ENCODE results near the gene FGF9. TPM values are rescaled to one million over a fixed set of nuclear protein-coding genes. Genes with fewer than 3 reads are reported as not detected.

The FGF9 gene
- total and polyA plus RNA-seq, 2 experiments from 2014 or later, result 0.65 to 0.75 TPM

- TF ChIP-seq EZH2phosphoT487 (IDR thresholded peaks at IDR 0.05; ENCODE audit: insufficient read depth, low read depth), result 0 out of 2 replicates have a peak, but pooled peaks have one; percentile 46
- no peak for TF ChIP-seq EZH2 (IDR thresholded peaks at IDR 0.05; ENCODE audit: insufficient read depth, poor library complexity, severe bottlenecking)
- H3K27me3 ChIP-seq (replicated peaks; ENCODE audit: insufficient read depth), result peaks cover 71% of the 10 kb centered on the region
- peak overlapping the region; percentile 44; the same call in 1 of the 2 replicates for H3K4me3 ChIP-seq
- H4K20me1 ChIP-seq (ENCODE audit: insufficient read depth), result no peaks in the 10 kb centered on the region
- H3K4me1 ChIP-seq (ENCODE audit: insufficient read depth), result no peaks in the 10 kb centered on the region
- in situ Hi-C loops (cut with MboI), result no loop called here
- peak; percentile 25 for DNase-seq
- H3K9me2 ChIP-seq (ENCODE audit: insufficient read depth), result no peaks in the 10 kb centered on the region
- WGBS, 2 experiments (ENCODE audit: low coverage in 1 of 2, low lambda C conversion rate in 2 of 2, missing lambda C conversion rate in 2 of 2), result 8 to 12% methylated on average over 23 to 34 of the region's 62 CpGs
- H3K4me2 ChIP-seq (ENCODE audit: unreplicated experiment), result no peak overlapping the region
- H2AFZ ChIP-seq, result no peak overlapping the region
- H3K79me2 ChIP-seq (ENCODE audit: insufficient read depth), result no peaks in the 10 kb centered on the region
- no peaks in the 10 kb centered on the region for H3K36me3 ChIP-seq (ENCODE audit: low read depth)
- 0 out of 2 replicates have a peak, but pooled peaks cover 7% of the 10 kb centered on the region for H3F3A ChIP-seq (ENCODE audit: insufficient read depth)
- no peak overlapping the region for H3K9ac ChIP-seq
- H3K27ac ChIP-seq, result no peak overlapping the region
- no peaks in the 10 kb centered on the region for H3K9me3 ChIP-seq (ENCODE audit: low read depth)
Observed at GRCh38 chr13:21675095-21675991, 4.5 kb downstream of the FGF9 start.

- H3K4me2 ChIP-seq (ENCODE audit: unreplicated experiment), result no peak overlapping the region
- no peak overlapping the region for H3K4me3 ChIP-seq
- no peaks in the 10 kb centered on the region for H4K20me1 ChIP-seq (ENCODE audit: insufficient read depth)
- 94 to 95% methylated on average over 6 of the region's 6 CpGs for WGBS, 2 experiments (ENCODE audit: low coverage in 1 of 2, low lambda C conversion rate in 2 of 2, missing lambda C conversion rate in 2 of 2)
- H3K4me1 ChIP-seq (ENCODE audit: insufficient read depth), result no peaks in the 10 kb centered on the region
- no peak overlapping the region for H2AFZ ChIP-seq
- H3K36me3 ChIP-seq (ENCODE audit: low read depth), result no peaks in the 10 kb centered on the region
- no peaks in the 10 kb centered on the region for H3K79me2 ChIP-seq (ENCODE audit: insufficient read depth)
- in situ Hi-C loops (cut with MboI), result no loop called here
- no peaks in the 10 kb centered on the region for H3K9me2 ChIP-seq (ENCODE audit: insufficient read depth)
- TF ChIP-seq EZH2phosphoT487 (IDR thresholded peaks at IDR 0.05; ENCODE audit: insufficient read depth, low read depth) (no peak), EZH2 (IDR thresholded peaks at IDR 0.05; ENCODE audit: insufficient read depth, poor library complexity, severe bottlenecking) (no peak)
- H3K9me3 ChIP-seq (ENCODE audit: low read depth), result no peaks in the 10 kb centered on the region
- 0 out of 2 replicates have a peak, but pooled peaks cover 2% of the 10 kb centered on the region for H3F3A ChIP-seq (ENCODE audit: insufficient read depth)
- H3K27me3 ChIP-seq (replicated peaks; ENCODE audit: insufficient read depth), result peaks cover 78% of the 10 kb centered on the region
- no peak overlapping the region for H3K27ac ChIP-seq
- no peak for DNase-seq
- no peak overlapping the region for H3K9ac ChIP-seq
Observed at GRCh38 chr13:21676611-21677021, 5.7 kb downstream of the FGF9 start.

- 89 to 90% methylated on average over 3 of the region's 3 CpGs for WGBS, 2 experiments (ENCODE audit: low coverage in 1 of 2, low lambda C conversion rate in 2 of 2, missing lambda C conversion rate in 2 of 2)
- Histone ChIP-seq H3F3A (ENCODE audit: insufficient read depth) (0 out of 2 replicates have a peak, but pooled peaks cover 2% of the 10 kb centered on the region), H3K27me3 (replicated peaks; ENCODE audit: insufficient read depth) (peaks cover 73% of the 10 kb centered on the region), H3K36me3 (ENCODE audit: low read depth) (no peaks in the 10 kb centered on the region), H3K9ac (no peak overlapping the region), H3K4me1 (ENCODE audit: insufficient read depth) (no peaks in the 10 kb centered on the region), H3K9me2 (ENCODE audit: insufficient read depth) (no peaks in the 10 kb centered on the region), H2AFZ (no peak overlapping the region), H3K4me2 (ENCODE audit: unreplicated experiment) (no peak overlapping the region), H4K20me1 (ENCODE audit: insufficient read depth) (no peaks in the 10 kb centered on the region), H3K79me2 (ENCODE audit: insufficient read depth) (no peaks in the 10 kb centered on the region), H3K27ac (no peak overlapping the region), H3K9me3 (ENCODE audit: low read depth) (no peaks in the 10 kb centered on the region), H3K4me3 (no peak overlapping the region)
- TF ChIP-seq EZH2 (IDR thresholded peaks at IDR 0.05; ENCODE audit: insufficient read depth, poor library complexity, severe bottlenecking) (no peak), EZH2phosphoT487 (IDR thresholded peaks at IDR 0.05; ENCODE audit: insufficient read depth, low read depth) (no peak)
- no peak for DNase-seq
- in situ Hi-C loops (cut with MboI), result no loop called here
Observed at GRCh38 chr13:21677075-21677623, 6.3 kb downstream of the FGF9 start.

DNA sequence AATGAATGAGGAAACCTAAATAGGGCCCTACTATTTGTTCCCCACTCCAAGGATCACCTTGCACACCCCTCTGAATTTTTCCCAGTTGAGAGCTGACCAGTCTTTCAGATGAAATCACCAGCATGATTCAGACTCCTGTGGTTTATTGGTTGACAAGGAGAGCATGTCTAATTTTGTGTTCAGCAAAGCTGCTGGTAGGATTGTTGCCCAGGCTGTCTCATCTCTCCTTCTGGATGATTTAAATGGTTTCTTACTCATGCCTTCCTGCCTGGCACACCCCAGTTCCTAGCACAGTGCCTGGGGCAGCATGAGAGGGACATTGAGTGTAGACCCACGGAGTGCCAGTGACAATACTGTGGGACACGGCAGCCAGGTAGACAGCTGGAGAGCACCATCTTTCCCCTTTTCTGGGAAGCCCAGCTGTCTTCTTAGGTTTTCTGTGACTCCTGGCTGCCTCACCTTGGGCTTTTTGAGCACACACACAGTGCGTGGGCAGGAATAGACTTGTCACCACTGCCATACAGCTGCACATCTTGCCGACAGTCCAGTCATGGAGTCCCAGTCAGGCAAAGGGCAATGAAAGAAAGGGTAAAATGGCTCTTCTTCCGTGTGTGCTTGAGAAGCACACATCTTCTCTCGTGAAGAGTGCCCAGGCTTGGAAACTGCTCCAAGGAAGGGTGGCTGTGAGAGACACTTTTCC is 12.3 kb downstream of the FGF9 start:
- Histone ChIP-seq H3K79me2 (ENCODE audit: insufficient read depth) (no peaks in the 10 kb centered on the region), H3K27ac (no peak overlapping the region), H3K4me2 (ENCODE audit: unreplicated experiment) (peak overlapping the region; percentile 6), H3K9me3 (ENCODE audit: low read depth) (no peaks in the 10 kb centered on the region), H3F3A (ENCODE audit: insufficient read depth) (peaks cover 16% of the 10 kb centered on the region), H4K20me1 (ENCODE audit: insufficient read depth) (no peaks in the 10 kb centered on the region), H3K9me2 (ENCODE audit: insufficient read depth) (no peaks in the 10 kb centered on the region), H3K27me3 (replicated peaks; ENCODE audit: insufficient read depth) (peaks cover 21% of the 10 kb centered on the region; the same call in 1 of the 2 replicates), H3K36me3 (ENCODE audit: low read depth) (no peaks in the 10 kb centered on the region), H2AFZ (no peak overlapping the region), H3K4me3 (no peak overlapping the region), H3K9ac (no peak overlapping the region), H3K4me1 (ENCODE audit: insufficient read depth) (peaks cover 26% of the 10 kb centered on the region)
- in situ Hi-C loops (cut with MboI), result no loop called here
- WGBS, 2 experiments (ENCODE audit: low coverage in 1 of 2, low lambda C conversion rate in 2 of 2, missing lambda C conversion rate in 2 of 2), result 59 to 60% methylated on average over 6 of the region's 6 CpGs
- peak; percentile 92 for DNase-seq
- no peak for TF ChIP-seq EZH2 (IDR thresholded peaks at IDR 0.05; ENCODE audit: insufficient read depth, poor library complexity, severe bottlenecking)
- TF ChIP-seq EZH2phosphoT487 (IDR thresholded peaks at IDR 0.05; ENCODE audit: insufficient read depth, low read depth), result 0 out of 2 replicates have a peak, but pooled peaks have one; percentile 56

All from GM23248 (cell line).